CD4-positive, alpha-beta T cell treated with Interleukin-17A for 1 hour (primary cell): Measurements from ENCODE around the gene FHIT.

Experiments
- DNase-seq: peaks from one replicate; pipeline ENCODE4 v3.0.0-alpha.2; 2020

FHIT gene

DNA sequence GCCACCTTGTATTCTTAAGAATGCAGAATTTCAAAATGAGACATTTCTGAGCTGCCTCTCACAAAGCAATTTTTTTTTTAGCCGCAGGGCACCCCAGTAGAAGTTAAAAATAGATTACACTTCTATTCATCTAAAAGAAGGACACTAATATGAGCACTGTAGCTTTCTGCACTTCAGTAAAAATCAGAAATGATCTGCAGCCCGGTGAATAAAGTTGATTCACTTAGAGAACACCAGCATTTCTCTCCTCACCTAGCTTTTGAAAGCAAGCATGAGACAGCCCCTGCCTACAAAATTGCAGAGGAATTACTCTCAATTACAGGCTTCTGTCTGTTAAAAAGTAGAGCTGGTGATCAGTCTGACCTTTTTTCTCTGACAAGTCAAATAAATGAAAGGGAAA lies 1062.4 kb downstream of the FHIT start:
- no peak for DNase-seq

DNA sequence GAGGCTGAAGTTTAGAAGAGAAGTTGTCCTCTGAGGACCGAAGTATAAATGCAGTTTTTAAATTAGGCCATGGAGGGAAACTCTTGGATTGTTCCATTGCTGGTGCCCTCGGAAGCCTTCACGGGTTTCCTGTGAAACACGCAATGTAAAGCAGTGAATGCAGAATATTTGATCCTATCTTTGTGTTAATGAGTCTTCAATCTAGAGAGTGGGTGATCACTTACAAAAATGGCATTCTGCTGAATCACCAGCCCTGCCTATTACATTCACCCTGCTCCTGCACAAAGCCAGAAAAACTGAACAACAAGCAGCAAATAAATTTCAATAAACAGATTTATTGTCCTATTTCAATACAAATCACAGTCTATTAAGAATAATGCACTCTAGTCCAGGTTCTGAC lies 1063.9 kb downstream of the FHIT start:
- DNase-seq = no peak

DNA sequence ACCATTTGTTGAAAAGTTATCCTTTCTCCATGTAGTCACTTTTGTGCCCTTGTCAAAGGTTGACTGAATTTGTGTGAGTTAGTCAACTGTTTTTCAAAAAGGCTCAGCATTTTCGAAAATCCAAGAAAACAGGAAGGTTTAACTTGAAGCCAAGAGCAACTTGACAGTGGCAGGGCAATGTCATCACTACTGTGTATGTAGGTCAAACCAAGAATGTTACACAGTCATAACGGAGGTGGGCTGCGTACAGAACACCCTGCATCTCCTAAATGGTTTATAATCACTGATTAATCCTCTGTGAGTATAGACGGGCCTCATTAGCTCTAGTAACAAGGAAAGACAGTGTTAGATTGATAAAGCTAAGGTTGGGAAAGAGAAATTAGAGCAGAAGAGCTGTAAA lies 1064.9 kb downstream of the FHIT start:
- DNase-seq = no peak

DNA sequence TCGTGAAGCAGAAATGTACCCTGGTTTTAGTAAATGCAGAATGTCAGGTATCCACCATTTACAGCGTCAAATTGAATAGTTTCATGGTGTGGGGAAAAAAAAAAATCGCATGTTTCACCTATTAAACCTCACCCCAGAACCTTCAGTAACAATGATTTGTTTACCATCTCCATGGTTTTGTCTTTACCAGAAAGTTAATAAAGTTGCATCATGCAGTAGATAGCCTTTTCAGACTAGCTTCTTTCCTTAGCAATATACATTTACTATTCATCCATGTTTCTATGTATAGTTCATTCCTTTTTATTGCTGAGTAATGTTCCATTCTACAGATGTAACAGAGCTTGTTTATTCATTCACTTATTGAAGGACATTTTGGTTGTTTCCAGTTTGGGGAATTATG lies 1066.1 kb downstream of the FHIT start:
- DNase-seq = no peak

DNA sequence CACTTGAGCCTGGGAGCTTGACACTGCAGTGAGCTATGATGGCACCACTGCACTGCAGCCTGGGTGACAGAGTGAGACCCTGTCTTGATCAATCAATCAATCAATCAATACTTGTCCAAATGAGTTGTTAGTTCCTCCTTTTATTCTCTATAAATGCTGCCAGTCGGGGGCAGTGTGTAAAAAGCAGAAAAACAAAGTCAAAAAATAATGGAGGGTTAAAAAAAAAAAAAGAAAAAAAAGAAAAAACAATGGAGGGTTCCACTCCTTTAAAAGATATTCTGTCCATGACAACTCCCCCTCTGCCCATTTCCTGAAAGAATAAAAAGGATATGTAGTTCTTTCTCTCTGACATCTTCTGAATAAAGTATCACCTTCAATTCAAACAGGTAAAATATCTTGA lies 1068.6 kb downstream of the FHIT start:
- no peak for DNase-seq

DNA sequence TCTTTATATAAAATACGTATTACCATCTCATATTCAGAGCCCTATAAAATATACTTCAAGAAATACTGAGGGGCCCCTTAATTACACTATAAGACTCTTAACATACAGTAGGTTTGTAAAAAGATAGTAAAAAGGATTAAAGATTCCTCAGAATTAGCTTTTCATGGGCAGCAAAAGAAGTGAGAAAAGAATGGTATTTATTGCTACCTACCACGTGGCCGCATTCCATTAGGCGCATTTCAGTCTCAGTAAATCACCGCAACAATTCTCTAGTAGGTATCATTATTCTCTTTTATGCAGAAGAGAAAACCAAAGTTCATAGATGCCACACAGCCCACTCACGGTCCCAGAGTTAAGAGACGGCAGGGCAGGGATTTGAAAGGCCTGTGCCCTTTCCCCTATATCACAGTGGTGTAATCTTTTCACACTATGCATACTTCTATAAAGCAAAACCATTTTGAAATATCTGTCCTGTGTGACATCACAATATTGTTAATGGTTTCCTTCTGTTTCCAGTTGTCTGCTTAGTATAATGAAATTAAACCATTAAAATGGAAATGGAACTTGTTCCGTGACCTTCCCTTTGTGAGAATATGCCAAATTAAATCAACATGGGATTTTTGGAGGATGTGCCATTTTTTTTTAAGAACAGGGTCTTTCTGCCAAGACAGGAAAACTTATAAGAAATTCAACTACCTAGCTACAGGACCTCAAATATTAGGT lies 1072.2 kb downstream of the FHIT start:
- DNase-seq = no peak

DNA sequence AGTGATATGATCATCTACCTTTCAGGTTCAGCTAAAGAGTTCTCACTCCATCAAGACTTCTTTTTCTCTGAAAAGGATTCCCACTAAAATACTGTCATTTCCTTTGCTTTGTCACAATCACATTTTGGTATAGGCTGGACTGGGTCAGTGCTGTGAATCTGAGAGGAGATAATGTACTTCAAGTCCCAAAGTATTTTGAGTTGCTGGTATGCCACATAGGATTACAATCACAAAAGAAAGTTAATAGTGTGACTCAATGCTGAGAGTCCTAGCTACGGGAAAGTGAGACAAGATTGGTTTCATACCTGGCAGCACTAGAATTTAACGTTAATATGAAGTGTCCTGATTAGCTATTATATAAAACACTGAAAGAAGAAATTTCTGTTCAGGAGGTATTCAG lies 1073.5 kb downstream of the FHIT start:
- DNase-seq = no peak

DNA sequence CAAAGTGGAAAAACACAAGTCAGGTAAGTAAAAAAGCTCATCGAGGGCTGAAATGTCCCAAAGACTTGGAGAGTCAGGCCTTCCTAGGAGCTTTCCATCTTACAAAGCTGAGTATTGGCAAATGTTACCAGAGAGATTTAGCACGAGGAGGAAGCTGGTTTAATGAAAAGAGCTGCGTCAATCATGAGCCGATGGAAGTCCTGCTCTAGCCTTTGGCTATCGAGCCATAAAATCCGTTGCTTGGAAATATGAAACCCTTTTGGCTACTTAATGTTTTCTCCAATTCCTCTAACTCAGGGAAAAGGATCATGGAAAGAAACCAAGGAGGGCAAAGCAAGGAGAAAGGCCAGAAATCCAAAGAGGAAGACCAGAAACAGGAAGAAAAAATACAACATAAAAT lies 1074.6 kb downstream of the FHIT start:
- no peak for DNase-seq

DNA sequence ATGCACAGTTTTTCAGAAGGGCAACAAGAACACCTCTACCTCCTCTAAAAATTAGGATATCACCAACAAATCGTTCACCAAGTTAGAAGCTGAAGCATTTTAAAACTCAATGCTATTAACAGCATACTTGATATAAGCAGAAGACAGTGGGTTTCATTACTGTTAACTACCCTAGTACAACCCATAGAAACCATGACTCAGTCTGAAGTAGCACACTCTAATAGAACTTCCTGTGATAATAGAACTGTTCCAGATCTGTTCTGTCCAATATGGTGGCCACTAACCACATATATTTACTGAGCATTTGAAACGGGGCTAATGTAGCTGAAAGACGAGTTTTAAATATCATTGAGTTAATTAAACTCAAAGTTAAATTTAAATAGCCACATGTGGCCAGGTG lies 1075.6 kb downstream of the FHIT start:
- no peak for DNase-seq

DNA sequence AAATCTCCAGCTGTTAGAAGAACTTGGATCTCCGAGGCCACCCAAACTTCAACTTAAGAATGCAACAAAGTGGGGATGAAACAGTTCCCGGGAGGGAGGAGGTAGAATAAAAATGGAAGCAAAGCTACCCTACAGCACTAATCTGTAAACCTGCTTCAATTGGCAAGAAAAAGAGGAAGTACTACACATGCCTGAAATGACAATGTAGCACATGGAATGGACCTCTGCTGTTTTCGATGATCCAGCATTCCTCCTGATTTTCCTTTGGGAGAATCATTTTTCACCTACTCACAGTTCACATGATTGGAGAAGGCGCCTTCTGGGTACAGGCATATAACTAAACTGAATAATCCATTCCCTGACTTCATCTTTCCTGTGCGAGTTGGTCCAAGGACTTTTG lies 1081.5 kb downstream of the FHIT start:
- DNase-seq = no peak

DNA sequence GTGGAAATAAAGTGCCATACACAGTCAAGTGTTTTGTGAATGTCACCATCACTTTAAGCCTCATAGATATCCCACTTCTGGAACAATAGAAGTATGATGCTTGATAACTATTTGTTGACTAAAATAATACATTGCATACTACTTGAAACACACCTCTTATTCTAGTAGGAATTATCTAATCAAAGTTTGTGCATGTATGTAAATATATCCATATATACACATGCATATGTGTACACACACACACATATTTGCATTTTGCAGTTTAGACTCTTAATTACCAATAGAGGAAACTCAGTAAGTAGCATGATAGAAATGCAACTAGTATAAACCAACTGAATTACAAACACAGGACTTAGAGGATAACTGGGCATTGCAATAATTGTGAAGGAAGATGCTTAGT lies 1084.1 kb downstream of the FHIT start:
- DNase-seq = no peak

DNA sequence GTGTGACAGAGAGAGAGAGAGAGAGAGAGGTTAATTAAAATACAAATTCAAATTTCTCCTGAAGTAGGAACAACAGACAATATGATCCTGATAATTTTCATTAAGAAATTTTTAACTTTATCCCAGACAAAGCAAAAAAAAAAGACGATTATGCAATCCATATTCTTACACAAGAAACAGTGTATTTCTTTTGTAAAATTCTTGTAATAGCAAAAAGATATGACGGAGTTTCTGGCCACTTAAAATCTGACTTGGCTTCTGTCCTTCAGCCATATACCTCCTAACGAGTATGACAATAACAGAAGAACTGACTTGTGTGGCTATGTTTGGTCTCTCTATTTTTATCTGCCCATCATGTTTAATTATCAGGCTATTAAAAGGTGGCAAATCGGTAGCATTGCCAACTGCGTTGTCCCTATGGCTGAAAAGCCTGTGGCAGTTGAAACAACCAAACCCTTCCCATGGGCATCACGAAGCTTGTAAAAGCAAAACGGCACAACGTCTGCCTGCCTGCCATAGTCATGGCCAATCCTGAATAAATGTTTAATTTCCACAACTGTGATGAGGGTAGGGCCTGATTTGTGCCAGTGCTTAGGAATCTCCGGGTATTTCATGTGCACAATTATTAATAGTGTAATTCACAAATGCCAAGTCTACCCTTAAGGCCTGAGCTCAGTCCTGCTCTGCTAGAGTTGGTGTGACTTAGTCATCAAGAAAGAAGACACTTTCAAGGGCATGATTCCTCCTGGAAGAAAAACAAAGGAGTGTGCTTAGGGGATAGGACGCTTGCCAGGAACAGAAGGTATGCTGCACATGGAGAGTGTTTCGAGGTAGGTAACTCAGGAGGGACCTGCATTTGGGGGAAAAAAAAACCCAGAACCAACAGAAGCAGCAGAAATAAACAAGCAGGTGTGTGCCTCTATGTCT lies 1090.2 kb downstream of the FHIT start:
- no peak for DNase-seq

DNA sequence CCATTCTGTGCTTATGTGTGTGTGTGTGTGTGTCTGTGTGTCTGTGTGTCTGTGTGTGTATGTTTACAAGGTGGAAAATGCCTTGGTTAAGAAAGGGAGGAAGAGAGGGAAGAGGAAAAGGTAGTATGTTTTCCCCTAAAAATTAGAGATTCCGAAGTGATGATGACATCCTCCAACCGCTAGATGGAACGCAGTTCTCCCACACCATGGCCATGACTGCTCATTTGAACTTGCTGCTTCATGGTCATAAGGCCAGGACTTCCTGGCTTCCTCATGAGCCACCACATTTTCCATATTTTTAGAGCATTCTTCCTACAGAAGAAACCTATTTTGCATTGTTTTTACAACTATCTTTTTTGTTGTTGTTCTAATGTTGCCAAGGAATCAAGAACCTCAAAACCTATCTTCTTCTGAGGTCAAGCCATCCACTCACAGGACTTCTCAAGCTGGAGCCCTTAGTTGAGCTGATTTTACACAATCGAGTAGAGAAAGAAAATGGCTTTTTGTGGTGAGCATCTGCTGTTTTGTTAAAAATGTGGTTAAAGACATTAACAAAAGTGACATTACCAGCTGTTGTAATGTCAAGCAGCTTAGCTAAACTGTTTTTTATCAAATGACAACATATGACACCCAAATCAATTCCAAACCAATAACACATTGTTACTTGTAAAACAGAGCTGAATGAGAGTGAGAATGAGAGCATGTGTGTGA lies 1091.0 kb downstream of the FHIT start:
- DNase-seq = no peak

DNA sequence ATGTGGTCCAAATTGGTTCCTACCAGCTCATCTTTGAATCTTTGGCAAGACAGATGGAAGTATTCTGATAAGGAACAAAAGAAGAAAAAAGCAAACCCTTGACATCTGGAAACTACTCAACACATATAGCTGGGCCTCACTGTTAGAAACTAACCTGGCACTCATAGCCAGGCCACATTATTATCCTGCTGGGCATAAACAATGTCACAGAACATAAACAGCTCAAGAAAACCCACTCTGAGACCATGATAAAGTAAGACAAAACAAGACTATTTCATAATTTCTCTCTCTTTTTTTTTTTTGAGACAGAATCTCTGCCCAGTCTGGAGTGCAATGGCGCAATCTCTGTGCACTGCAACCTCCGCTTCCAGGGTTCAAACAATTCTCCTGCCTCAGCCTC lies 1093.2 kb downstream of the FHIT start:
- no peak for DNase-seq

DNA sequence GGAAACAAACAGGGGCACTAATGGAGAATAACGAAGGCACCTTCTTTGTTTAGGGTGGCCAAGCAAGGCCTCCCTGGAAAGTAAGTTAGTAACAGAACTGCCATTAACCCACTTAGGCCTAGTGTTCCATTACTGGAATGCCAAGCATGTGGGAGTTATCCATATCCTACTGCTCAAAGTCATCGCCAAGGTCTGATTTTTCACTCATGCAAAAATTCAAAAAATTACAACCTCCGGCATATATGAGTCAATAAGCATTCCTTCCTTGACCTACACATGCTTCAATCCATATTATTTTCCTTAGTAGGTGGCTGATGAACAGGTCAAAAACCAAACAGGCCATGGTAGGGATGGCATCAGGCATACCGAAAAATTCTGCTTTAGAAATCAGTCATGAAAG lies 1097.2 kb downstream of the FHIT start:
- DNase-seq = no peak

DNA sequence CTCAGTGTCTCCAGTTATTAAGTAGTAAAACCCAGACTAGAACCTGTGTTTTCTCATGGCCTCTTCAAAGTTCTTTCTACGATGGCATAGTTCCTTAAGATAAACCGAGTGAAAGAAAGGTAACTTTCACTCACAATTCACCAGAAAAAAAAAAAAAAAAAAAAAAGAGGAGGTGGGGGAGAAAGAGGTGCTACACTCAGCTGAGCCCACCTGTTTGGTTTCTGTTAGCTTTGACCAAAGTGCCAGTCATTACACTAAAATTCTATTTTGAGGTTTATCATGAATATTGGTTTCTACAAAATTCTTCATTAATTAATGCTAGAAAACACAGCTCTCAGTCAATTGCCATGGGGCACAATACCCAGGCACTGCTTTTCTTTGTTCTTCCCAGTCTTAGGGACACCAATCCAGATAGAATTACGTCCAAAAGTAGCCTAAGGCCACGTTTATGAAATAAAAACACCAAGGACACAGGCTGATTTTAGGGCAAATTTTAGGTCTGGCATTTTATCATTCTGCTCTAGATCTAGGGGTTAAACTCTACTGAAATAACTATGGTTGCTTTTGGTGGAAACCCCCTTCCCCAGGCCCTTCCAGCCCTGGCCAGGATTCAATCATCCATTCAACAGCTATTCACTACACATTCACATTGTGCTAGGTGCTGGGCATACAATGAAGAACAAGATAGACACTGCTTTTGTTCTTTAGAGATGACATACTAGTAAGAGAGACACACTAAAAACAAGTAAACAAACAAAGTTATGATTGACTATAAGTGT lies 1097.8 kb downstream of the FHIT start:
- no peak for DNase-seq

DNA sequence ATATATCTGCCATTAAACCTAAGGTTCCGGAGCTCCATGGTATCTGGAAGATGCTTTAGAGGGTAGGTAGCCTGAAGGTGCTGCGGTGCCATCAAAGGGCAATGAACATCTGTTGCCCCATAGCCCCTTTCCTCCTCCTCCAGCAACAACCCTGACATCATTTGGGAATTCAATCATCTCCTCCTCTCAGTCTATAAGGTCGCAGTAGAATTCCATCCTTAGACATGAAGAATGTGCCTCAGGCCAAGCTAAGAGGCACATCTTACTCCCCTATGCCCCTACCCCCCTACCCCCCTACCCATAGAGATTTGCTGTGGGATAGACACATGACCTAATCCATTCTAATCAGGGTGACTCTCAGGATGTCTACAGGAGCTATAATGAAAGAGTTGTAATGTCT lies 1101.8 kb downstream of the FHIT start:
- no peak for DNase-seq

DNA sequence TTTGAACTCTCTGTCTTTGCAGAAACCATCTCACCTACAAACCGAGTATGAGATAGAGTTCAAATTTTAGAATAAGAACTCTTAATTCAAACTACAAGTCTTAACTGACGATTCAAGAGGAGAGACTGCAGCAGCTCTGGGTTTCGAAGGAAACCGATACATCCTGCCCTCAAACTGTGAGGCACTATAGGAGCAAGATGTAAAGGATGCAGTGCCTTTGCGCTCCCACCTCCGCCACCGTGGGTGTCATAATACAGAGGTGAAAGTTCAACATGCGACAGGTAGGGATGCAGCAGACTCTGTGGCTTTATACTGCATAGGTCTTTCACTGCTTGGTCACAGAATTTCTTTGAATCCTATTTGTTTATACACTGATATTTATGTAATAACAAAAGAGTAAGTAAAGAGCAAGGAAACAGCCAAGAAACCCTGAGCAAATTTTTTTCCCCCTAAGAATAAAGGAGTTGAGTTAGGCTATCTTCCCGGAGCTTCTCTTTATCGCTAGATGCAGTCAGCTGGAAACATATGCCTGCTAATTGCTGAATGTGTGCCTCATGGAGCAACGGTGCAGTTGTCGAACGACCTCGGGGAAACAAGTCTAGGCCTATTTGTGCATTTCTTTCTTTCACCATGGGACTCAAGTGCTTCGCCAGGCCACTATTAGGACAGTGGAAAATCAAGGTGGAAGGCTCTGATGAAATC lies 1103.9 kb downstream of the FHIT start:
- DNase-seq = no peak

DNA sequence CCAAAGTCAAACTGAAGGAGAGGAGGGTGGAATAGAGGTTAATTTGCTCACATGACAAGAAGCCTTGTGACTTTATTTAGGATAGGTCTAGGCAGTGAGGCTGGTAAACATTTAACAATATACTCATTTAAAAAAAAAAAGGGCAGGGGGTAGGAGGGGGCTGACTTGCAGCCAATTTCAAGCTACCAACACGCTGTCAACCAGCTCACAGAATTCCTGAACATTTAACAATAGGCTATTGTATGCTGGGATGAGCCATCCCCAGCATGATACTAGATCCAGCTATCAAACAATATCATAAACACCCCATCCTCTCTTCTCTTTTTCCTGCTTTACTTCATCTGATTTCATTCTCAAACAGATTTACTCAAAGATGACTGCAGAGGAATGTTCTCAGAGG lies 1105.1 kb downstream of the FHIT start:
- DNase-seq = no peak

DNA sequence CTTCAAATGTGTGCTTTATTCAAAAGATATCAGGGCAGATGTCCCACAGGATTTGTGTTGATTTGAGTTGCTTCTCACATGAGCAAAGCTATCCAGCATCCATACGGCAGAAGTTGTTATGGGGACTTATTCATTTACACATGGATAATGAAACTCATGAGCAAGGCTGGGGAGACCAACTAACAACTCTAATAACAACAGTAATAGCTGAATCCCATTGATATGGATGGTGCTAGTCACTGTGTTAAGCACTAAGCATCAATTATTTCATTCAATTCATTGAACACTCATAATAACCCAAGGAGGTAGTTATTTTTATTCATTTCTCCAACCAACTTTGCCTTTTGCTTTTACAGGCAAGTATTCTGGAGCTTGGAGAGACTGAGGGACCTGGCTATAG lies 1107.2 kb downstream of the FHIT start:
- no peak for DNase-seq

DNA sequence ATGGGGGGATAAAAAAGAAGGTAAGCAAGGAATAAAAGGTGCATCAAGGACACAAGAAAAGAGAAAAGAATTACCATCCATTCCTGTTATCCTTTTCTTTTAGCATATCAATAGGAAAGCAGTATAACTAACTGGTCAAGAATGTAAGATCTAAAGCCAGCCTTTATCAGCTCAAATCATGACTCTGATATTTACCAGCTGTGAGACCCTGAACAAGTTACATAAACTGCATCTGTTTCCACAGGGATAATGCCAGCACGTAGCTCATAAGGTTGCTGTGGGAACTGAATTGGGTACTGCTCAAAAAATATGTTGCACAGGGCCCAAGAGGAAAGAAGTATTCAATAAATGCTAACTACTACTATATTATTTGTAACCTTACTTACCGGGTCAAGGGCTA lies 1109.2 kb downstream of the FHIT start:
- no peak for DNase-seq

DNA sequence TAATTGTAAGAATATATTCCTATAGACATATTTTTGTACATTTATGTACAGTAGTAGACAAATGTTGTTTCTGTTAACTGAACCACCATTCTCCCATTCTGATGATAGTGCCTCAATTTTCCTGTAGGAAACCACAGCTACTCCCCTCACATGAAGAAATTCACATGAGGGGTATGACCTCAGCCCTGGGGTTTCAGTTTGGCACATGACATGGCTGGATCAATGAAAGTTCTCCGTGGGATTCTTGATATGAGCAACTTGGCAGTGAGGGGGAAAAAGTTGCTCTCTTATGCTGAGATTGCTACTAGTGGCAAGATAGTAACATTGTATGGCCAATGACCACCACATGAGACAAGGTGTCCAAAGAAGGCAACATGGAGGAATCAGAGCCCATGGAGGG lies 1111.1 kb downstream of the FHIT start:
- no peak for DNase-seq
